GM21390 (cell line): Measurements from ENCODE around the gene SLC25A14.

Experiments used
- ATAC-seq: cut with Tn5 transposase; IDR thresholded peaks from one replicate; pipeline ENCODE4 v1.9.1; 2021; ENCODE audit not compliant: unreplicated experiment

SLC25A14 gene

GRCh38 chrX:130376077-130376476, 36.4 kb downstream of the SLC25A14 start:
- no peak for ATAC-seq

- ATAC-seq: no peak
Observed at GRCh38 chrX:130378024-130378669, 38.4 kb downstream of the SLC25A14 start.

DNA sequence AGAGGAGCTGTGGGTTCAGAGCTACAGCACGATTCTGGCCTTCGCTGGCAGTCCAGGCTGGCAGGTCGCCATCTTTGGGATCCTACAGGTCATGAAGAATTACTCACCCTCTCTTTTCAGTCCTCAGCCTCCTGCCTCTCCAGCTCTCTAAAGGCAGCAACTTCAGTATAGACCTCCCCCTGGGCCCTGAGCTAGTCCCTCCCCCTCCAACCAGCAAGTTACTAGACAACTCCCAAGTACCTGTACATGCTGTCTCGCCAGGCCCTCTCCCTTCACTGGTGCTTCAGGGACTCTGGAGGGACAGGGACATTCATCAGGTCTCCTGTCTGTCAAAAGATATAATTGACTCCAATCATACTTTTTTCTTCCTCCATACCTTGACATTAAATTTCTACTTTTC, 45.8 kb downstream of the SLC25A14 start, which contains the start of gene GPR119:
GPR119 (minus strand) TSS at position 155 of the 400 bp plus-strand sequence. CDS start 227 bp downstream, outside the sequence.
- ATAC-seq: no peak

DNA sequence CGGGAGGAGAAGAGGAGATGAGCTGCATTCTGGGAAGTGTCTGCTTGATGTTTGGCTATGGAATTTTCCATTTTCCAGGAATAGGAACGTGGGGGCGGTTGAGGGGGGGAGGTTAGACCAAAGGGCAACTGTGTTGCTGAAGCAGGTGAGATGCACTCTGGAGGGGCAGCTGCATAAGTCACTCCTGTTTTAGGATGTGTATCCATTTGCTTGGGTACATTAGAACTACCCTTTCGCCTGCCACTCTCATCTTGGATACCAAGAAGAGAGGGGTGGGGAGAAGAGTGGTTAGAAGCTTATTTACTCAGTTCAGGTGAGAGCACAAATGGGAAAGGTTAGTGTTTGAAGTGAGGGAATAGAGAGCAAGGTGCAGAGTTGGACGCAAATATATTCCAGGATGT, 46.7 kb downstream of the SLC25A14 start:
- no peak for ATAC-seq

DNA sequence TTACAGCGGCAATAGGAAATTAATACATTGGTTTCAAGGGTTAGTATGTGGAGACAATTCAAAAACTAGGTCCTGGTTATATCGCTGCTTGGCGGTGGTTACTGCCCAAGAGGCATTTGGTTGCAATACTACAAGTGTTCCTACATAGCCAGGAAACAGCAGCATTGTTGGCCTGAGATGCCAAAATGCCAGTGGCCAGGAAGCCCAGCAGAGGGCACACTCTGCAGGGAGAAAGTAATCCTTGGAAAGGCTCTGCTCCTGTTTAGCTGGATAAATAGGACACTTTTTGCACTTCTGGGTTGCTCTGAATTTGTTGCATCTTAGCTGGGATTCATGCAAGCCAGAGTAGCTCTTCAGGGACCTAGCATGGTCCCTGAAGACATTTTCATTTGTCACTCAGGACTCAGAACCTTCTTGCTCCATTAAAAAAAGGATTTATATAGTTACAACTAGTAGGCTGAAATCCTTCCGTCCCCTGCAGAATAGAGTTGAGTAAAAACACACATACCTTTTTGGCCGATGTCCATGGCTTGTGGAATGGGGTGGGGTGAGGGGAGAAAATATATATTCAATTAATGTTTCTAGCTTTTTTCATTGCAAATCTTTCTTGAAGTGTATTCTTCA, 53.8 kb downstream of the SLC25A14 start:
- no peak for ATAC-seq

DNA sequence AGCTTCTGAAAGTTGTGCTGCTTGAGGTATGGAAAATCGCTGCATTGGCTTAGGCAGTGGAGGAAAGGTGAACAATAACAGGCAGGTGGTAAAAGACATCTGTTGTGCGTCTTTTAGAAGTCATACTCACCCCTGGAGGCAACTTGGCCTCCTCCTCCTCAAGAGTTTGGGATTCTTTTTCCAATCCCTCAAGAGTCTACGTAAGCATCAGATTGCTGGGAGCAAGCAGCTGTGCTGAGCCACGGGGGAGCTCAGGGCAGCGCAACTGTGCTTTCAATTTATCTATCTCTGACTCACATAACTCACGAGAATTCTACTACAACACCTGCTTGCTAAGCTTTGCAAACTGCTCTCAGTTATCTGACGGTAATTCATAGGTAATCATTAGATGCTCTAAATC, 55.6 kb downstream of the SLC25A14 start:
- no peak for ATAC-seq

DNA sequence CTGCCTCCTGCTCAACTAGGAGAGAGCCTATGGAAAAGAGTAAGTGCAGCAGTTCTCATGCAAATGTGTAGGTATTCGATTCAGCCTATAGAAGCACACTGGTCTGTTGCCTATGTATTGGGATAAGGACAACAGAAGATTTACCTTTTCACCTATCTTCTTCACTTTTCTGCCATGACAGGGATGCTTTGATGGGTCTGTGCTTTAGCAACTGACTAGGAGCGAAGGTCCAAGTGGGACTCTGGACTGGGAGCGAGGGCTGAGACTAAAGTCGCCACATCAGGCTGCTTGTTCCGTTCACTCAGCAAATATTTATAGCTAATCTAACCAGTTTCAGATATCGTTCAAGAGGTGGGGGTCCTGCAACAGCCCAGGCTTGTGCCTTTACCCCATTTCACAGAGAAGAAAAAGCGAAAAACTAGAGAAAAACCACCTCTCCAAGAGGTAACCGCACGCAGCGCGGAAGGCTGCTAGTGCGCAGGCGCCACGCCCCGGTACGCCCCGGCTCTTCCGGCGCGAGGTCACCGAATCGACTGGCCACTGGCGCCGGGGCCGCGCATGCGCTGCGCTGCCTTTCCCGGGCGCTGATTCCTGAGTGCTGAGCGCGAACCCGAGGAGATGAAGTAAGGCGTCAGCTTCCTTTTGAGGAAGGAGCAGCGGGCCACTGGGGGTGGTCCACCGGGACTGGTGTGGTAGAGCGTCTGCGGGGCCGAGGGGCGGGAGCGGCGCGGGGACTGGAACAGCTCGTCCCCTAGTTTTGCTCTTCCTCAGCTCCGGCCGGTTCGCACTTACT, 61.9 kb downstream of the SLC25A14 start, which contains the start of gene RBMX2:
RBMX2 (plus strand) TSS at position 573 of the 793 bp plus-strand sequence; CDS start at position 619, 46 bp downstream.
- ATAC-seq: peak; percentile 95

- ATAC-seq: no peak
Observed at GRCh38 chrX:130402208-130402684, 62.5 kb downstream of the SLC25A14 start.

GRCh38 chrX:130413415-130413814, 73.7 kb downstream of the SLC25A14 start:
- no peak for ATAC-seq

- no peak for ATAC-seq
Observed at GRCh38 chrX:130414800-130415199, 75.1 kb downstream of the SLC25A14 start.

- ATAC-seq: no peak
Observed at GRCh38 chrX:130415201-130415600, 75.5 kb downstream of the SLC25A14 start.

DNA sequence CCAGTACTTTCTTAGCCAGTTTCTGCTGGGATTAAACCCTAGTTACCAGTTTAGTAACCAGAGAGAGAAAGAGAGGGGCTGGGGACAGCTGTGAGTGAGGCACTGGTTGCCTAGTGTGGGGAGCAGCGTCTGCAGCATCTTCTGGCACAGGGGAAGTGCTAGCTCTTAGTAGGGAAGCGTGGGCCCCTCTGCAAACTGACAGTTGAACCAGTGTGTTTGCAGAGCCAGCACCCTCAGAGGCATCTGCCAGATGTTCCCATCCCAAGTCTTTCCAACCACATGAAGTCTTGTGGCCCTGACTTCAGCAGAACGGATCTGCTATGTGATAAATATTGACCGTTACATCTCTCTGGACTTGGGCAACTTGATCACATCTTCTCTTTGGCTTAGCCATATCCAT, 77.1 kb downstream of the SLC25A14 start:
- no peak for ATAC-seq

DNA sequence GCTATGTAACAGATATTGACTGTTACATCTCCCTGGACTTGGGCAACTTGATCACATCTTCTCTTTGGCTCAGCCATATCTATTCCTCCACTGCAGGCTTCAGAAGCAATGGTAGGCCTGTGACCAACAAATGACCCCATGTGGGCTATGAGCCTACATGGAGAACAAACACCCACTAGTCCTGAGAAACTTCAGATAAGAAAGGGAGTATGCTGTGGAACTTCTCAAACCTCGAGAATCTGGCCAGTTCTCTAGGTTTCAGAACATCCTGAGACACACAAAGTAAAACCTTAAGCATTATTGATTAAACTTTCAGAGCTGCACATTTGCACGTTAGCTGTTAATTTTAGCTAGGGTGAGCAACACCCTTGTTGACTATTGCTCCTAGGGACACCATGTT, 78.3 kb downstream of the SLC25A14 start:
- no peak for ATAC-seq

GRCh38 chrX:130418740-130419139, 79.0 kb downstream of the SLC25A14 start:
- ATAC-seq: no peak

DNA sequence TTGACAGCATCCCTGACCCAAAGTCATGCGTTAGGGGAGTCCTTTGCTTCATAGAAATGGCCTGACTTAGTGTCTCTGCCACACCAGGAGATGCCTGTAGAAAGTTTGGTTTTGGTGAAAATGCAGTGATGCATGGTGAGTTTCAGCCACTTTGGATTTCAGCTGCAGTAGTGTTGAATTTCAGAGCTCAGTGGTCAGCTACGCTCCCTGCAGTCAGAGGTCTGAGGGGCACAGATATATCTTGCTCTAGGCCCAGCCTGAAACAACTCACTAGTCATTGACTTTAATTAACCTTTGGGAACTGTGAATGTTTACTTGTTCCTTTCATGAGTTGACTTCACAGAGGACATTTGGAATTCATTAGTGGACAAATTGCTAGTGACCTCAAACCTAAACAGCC, 79.5 kb downstream of the SLC25A14 start:
- ATAC-seq: no peak
